ENCODE measurements around the gene RASSF6.

DNA sequence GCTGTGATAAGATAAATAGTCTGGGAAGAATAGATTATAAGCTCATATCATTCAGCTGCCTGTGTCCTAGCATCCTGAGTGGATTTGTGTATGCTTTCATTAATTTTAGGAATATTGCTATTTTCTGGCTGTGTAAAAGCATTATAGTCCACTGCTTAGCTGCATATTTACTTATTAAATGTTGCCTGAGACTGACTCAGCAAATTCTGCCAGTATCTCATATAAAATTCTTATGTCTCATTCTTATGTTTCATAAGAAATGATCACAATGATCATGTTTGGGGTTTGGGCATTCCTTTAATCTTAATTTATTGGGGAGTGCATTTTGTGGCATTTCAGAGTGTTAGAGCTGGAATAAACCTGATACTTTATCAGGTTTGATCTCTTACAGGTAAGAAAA is 34.9 kb downstream of the RASSF6 start:
- TF ChIP-seq EZH2 (IDR thresholded peaks at IDR 0.05) (no peak), POLR2AphosphoS5 (IDR thresholded peaks at IDR 0.05; ENCODE audit: borderline replicate concordance, low read depth, low read length) (no peak)

All from SK-N-MC (cell line).